Keratinocyte (primary cell): ENCODE results near the gene NCBP1. TPM values are rescaled to one million over a fixed set of nuclear protein-coding genes. Genes with fewer than 3 reads are reported as not detected.

Experiments
- DNase-seq: peaks from one replicate; pipeline ENCODE4 v3.0.0-alpha.2; 2011; ENCODE audit warnings: low read depth, missing footprints, low spot score
- FAIRE-seq: peaks from 2 replicates; lab custom pipeline; 2011; peaks lifted over from hg19 to GRCh38; lab: Jason Lieb, UNC
- H2AFZ ChIP-seq: 2 replicates; pipeline ENCODE4 v1.6.0; 2012; ENCODE audit warnings: low read length, control low read depth, inconsistent platforms; ENCODE audit not compliant: control insufficient read depth
- H3K27ac ChIP-seq: 2 replicates; pipeline ENCODE4 v1.5.1; 2011; ENCODE audit warnings: low read length; ENCODE audit not compliant: control insufficient read depth, insufficient read depth
- H3K27me3 ChIP-seq: 3 replicates; pipeline ENCODE4 v1.6.0; 2011; ENCODE audit warnings: low read length; ENCODE audit not compliant: control insufficient read depth, insufficient read depth; ENCODE audit errors: extremely low read depth
- H3K36me3 ChIP-seq, 2 experiments: 2 replicates in 1 of 2; 3 replicates in 1 of 2; pipeline ENCODE4 v1.5.1; 2011; ENCODE audit warnings: low read length in 2 of 2, mild to moderate bottlenecking in 1 of 2; ENCODE audit not compliant: control insufficient read depth in 2 of 2, insufficient read depth in 2 of 2; ENCODE audit errors: extremely low read depth in 1 of 2
- H3K4me1 ChIP-seq: 3 replicates; pipeline ENCODE4 v1.5.1; 2011; ENCODE audit warnings: low read length; ENCODE audit not compliant: control insufficient read depth, insufficient read depth; ENCODE audit errors: extremely low read depth
- H3K4me2 ChIP-seq: 3 replicates; pipeline ENCODE4 v1.6.0; 2011; ENCODE audit warnings: low read depth, low read length; ENCODE audit not compliant: control insufficient read depth, insufficient read depth; ENCODE audit errors: extremely low read depth
- H3K4me3 ChIP-seq, 3 experiments: fragments of 200-600 bp in 1 of 3; sonication (generic) in 1 of 3; 2 replicates in 2 of 3; 3 replicates in 1 of 3; pipeline ENCODE4 v1.5.1; 2011 to 2016; ENCODE audit warnings: low read length in 3 of 3, mild to moderate bottlenecking in 3 of 3, control low read depth in 2 of 3, inconsistent platforms in 1 of 3, low read depth in 1 of 3, mixed read lengths in 1 of 3, mixed run types in 1 of 3, moderate library complexity in 1 of 3; ENCODE audit not compliant: control insufficient read depth in 2 of 3, insufficient read depth in 2 of 3; ENCODE audit errors: extremely low read depth in 1 of 3
- H3K79me2 ChIP-seq: 2 replicates; pipeline ENCODE4 v1.6.0; 2012; ENCODE audit warnings: low read length; ENCODE audit not compliant: control insufficient read depth, insufficient read depth
- H3K9ac ChIP-seq: 3 replicates; pipeline ENCODE4 v1.6.0; 2011; ENCODE audit warnings: low read length; ENCODE audit not compliant: control insufficient read depth, insufficient read depth; ENCODE audit errors: extremely low read depth
- H3K9me1 ChIP-seq: 3 replicates; pipeline ENCODE4 v1.6.0; 2011; ENCODE audit warnings: low read length; ENCODE audit not compliant: control insufficient read depth, insufficient read depth; ENCODE audit errors: extremely low read depth
- H3K9me3 ChIP-seq: 2 replicates; pipeline ENCODE4 v1.5.1; 2012; ENCODE audit warnings: low read depth, low read length; ENCODE audit not compliant: control insufficient read depth
- H4K20me1 ChIP-seq: 3 replicates; pipeline ENCODE4 v1.6.0; 2011; ENCODE audit warnings: low read length; ENCODE audit not compliant: control insufficient read depth, insufficient read depth; ENCODE audit errors: extremely low read depth
- EZH2 ChIP-seq: IDR thresholded peaks from one replicate; pipeline ENCODE4 v1.6.1; 2012; ENCODE audit warnings: inconsistent platforms, mild to moderate bottlenecking, low read length, moderate library complexity
- dilution Hi-C: fragments of 300-500 bp; cut with MboI; formaldehyde crosslinking; loops from one replicate; pipeline ENCODE4 v1.7.0; 2020; ENCODE audit warnings: low sequenced_read_pairs; ENCODE audit not compliant: extremely low pct_ligation_motif_present
- polyA plus RNA-seq, 5 experiments: library from polyadenylated mRNA; depleted of rRNA in 3 of 5; stranded (reverse) in 3 of 5; stranded (forward) in 1 of 5; unstranded in 1 of 5; fragments of >200 nt; gene quantifications; 1 replicate in 1 of 5; 2 replicates in 3 of 5; 3 replicates in 1 of 5; pipeline versions ENCODE4 v1.2.1 to v1.2.3, GENCODE V29; 2011 to 2012; ENCODE audit warnings: missing spikeins in 2 of 5, low read depth in 1 of 5, low replicate concordance in 1 of 5
- TF ChIP-seq, protein P1 (sequence below), 3 experiments: IDR thresholded peaks in 1 of 3; conservative IDR thresholded peaks in 1 of 3; optimal IDR thresholded peaks in 1 of 3; 2 replicates in 2 of 3; 3 replicates in 1 of 3; pipeline versions ENCODE3 to v1.5.1; 2011; ENCODE audit warnings: low read length in 3 of 3, mild to moderate bottlenecking in 3 of 3, moderate library complexity in 2 of 3, control low read depth in 1 of 3, inconsistent platforms in 1 of 3; ENCODE audit not compliant: insufficient read depth in 2 of 3; ENCODE audit errors: extremely low read depth in 1 of 3

The NCBP1 gene
- polyA plus RNA-seq, 1 donor (not counting 4 experiments of a cell fraction or from before 2014, with no cell fraction given) = 38.6 TPM

GRCh38 chr9:97601228-97601898 is 32.3 kb upstream of the NCBP1 start:
- H3K79me2 ChIP-seq = no peaks in the 10 kb centered on the region
- H3K4me1 ChIP-seq = no peaks in the 10 kb centered on the region
- H3K9me1 ChIP-seq = no peaks in the 10 kb centered on the region
- H3K4me3 ChIP-seq = no peak overlapping the region
- dilution Hi-C loops = no loop called here
- no peak for TF ChIP-seq EZH2
- TF ChIP-seq, protein P1, sequence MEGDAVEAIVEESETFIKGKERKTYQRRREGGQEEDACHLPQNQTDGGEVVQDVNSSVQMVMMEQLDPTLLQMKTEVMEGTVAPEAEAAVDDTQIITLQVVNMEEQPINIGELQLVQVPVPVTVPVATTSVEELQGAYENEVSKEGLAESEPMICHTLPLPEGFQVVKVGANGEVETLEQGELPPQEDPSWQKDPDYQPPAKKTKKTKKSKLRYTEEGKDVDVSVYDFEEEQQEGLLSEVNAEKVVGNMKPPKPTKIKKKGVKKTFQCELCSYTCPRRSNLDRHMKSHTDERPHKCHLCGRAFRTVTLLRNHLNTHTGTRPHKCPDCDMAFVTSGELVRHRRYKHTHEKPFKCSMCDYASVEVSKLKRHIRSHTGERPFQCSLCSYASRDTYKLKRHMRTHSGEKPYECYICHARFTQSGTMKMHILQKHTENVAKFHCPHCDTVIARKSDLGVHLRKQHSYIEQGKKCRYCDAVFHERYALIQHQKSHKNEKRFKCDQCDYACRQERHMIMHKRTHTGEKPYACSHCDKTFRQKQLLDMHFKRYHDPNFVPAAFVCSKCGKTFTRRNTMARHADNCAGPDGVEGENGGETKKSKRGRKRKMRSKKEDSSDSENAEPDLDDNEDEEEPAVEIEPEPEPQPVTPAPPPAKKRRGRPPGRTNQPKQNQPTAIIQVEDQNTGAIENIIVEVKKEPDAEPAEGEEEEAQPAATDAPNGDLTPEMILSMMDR (optimal IDR thresholded peaks at IDR 0.05 in 1 of 3, IDR thresholded peaks at IDR 0.05 in 1 of 3, conservative IDR thresholded peaks at IDR 0.05 in 1 of 3; ENCODE audit: extremely low read depth in 1 of 3, insufficient read depth in 2 of 3, low read length in 3 of 3) = no peak
- no peak overlapping the region for H2AFZ ChIP-seq
- H3K27ac ChIP-seq = no peak overlapping the region
- H3K4me2 ChIP-seq = no peak overlapping the region
- H4K20me1 ChIP-seq = no peaks in the 10 kb centered on the region
- FAIRE-seq (no peak), DNase-seq (no peak)
- H3K9me3 ChIP-seq = no peaks in the 10 kb centered on the region
- H3K36me3 ChIP-seq = peaks cover 20 to 24% of the 10 kb centered on the region in 2 experiments
- H3K9ac ChIP-seq = no peak overlapping the region
- H3K27me3 ChIP-seq = no peaks in the 10 kb centered on the region

DNA sequence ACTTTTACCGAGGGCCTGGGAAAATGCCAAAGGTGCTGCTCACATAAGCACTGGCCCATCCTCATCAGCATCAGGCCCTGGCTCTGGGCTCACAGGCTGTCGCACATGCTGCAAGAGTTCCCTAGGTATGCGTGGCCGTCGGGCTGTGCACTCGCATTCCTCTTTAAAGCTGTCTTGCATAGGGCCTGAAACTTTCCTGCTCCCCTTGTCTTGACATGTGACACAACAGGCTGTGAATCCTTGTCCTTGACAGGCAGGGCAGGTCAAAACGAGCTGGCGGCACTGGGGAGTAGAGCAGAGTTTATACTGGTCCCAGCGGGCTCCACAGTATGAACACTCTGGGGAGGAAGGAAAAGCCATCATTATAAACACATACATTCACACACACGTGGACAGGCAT is 31.2 kb upstream of the NCBP1 start:
- Histone ChIP-seq H3K4me1 (no peaks in the 10 kb centered on the region), H3K9me3 (no peaks in the 10 kb centered on the region), H3K4me3 (no peak overlapping the region), H3K27ac (no peak overlapping the region), H3K9me1 (no peaks in the 10 kb centered on the region), H3K79me2 (no peaks in the 10 kb centered on the region), H2AFZ (no peak overlapping the region), H3K9ac (no peak overlapping the region), H4K20me1 (no peaks in the 10 kb centered on the region), H3K36me3 (peaks cover 20 to 24% of the 10 kb centered on the region in 2 experiments), H3K4me2 (no peak overlapping the region), H3K27me3 (no peaks in the 10 kb centered on the region)
- FAIRE-seq = no peak
- dilution Hi-C loops = no loop called here
- TF ChIP-seq, protein P1 (optimal IDR thresholded peaks at IDR 0.05 in 1 of 3, IDR thresholded peaks at IDR 0.05 in 1 of 3, conservative IDR thresholded peaks at IDR 0.05 in 1 of 3; ENCODE audit: extremely low read depth in 1 of 3, insufficient read depth in 2 of 3, low read length in 3 of 3) = no peak
- no peak for TF ChIP-seq EZH2
- no peak for DNase-seq
